ENCODE measurements around the gene CCNH. TPM values are rescaled to one million over a fixed set of nuclear protein-coding genes. Genes with fewer than 3 reads are reported as not detected.

Gene CCNH
- polyA plus RNA-seq (2013, experiment 1 of 2), result 50.0 TPM
- polyA plus RNA-seq (2013, experiment 2 of 2), result 53.5 TPM

GRCh38 chr5:87412630-87413342 is at the start of gene CCNH:
Gene CCNH (minus strand): TSS chr5:87412930. CDS start chr5:87412794, 136 bp downstream.
- Histone ChIP-seq H3K36me3 (ENCODE audit: control insufficient read depth, insufficient read depth, low read length) (peaks cover 24% of the 10 kb centered on the region), H3K27ac (ENCODE audit: low read depth, low read length, severe bottlenecking) (peak within 1 kb of the TSS; percentile 94), H3K4me3 (ENCODE audit: extremely low read depth, insufficient read depth, low read length, poor library complexity, severe bottlenecking) (peak within 1 kb of the TSS; percentile 95), H3K4me1 (ENCODE audit: control insufficient read depth, insufficient read depth, low read length, poor library complexity, severe bottlenecking) (no peaks in the 10 kb centered on the region), H3K9me3 (ENCODE audit: control insufficient read depth, low read length) (no peaks in the 10 kb centered on the region)
- WGBS, 2 experiments (ENCODE audit: insufficient coverage in 2 of 2), result 1 to 2% methylated on average over 38 to 46 of the region's 46 CpGs

DNA sequence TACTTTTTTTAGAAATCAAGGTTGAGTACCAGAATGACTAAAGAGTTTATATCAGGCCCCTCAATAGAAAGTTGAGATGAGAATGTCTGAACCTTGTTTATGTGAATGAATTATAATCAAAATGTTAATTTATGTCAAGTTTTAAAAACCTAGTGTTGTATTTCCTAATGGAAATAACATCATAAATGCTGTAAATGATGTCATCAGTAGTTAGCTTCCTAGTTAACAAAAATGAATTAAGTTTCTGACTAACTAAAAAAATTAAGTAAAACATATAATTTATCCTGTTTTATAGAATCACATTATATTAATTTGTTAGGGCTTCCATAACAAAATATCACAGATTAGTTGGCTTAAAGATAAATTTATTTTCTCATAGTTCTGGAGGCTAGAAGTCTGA is 45.0 kb upstream of the CCNH start:
- Histone ChIP-seq H3K9me3 (ENCODE audit: control insufficient read depth, low read length) (peaks cover 6% of the 10 kb centered on the region), H3K36me3 (ENCODE audit: control insufficient read depth, insufficient read depth, low read length) (no peaks in the 10 kb centered on the region), H3K4me3 (ENCODE audit: extremely low read depth, insufficient read depth, low read length, poor library complexity, severe bottlenecking) (no peak overlapping the region), H3K4me1 (ENCODE audit: control insufficient read depth, insufficient read depth, low read length, poor library complexity, severe bottlenecking) (no peaks in the 10 kb centered on the region), H3K27ac (ENCODE audit: low read depth, low read length, severe bottlenecking) (no peak overlapping the region)

DNA sequence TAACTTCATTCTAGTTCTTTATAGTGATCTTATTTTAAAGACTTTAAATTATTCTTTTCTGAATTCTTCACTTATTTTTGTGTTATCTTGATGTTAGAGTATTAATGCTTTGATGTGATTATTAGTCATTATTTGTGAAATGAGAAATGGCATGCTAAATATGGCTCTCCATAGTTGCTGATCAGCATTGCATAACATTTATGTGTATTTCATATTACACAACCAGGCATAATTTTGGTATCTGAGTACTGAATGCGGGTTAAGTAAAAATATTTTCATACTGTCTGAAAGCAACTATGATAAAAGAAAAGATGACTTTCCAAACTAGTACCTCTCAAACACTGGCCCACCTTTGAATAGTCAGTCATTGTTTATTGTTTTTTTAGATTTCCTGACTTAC is 41.1 kb upstream of the CCNH start:
- Histone ChIP-seq H3K27ac (ENCODE audit: low read depth, low read length, severe bottlenecking) (no peak overlapping the region), H3K9me3 (ENCODE audit: control insufficient read depth, low read length) (no peaks in the 10 kb centered on the region), H3K4me3 (ENCODE audit: extremely low read depth, insufficient read depth, low read length, poor library complexity, severe bottlenecking) (no peak overlapping the region), H3K36me3 (ENCODE audit: control insufficient read depth, insufficient read depth, low read length) (no peaks in the 10 kb centered on the region), H3K4me1 (ENCODE audit: control insufficient read depth, insufficient read depth, low read length, poor library complexity, severe bottlenecking) (no peaks in the 10 kb centered on the region)
- no CpG with 5 or more reads among the region's 1 CpG for WGBS, 2 experiments (ENCODE audit: insufficient coverage in 2 of 2)

DNA sequence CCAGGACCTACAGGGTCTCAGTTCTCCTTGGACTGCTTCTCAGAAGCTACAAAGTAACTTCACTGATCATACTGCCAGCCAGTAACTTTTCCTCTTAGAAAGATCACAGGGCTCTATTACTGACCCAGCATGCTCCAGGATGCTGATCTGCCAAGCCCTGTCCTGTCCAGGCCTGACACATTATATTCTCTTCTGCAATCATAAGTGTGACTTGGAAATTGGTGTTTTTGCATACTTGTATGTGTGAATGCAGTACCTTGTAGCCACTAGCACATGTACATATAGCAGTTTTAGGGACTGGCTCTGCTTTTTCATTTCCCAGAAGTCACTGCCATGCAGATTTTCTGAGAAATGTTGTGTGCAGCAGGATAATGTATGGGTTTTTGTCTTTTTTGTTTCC is 40.1 kb upstream of the CCNH start:
- no peaks in the 10 kb centered on the region for H3K36me3 ChIP-seq (ENCODE audit: control insufficient read depth, insufficient read depth, low read length)
- no peaks in the 10 kb centered on the region for H3K4me1 ChIP-seq (ENCODE audit: control insufficient read depth, insufficient read depth, low read length, poor library complexity, severe bottlenecking)
- H3K9me3 ChIP-seq (ENCODE audit: control insufficient read depth, low read length), result no peaks in the 10 kb centered on the region
- H3K27ac ChIP-seq (ENCODE audit: low read depth, low read length, severe bottlenecking), result no peak overlapping the region
- no peak overlapping the region for H3K4me3 ChIP-seq (ENCODE audit: extremely low read depth, insufficient read depth, low read length, poor library complexity, severe bottlenecking)

DNA sequence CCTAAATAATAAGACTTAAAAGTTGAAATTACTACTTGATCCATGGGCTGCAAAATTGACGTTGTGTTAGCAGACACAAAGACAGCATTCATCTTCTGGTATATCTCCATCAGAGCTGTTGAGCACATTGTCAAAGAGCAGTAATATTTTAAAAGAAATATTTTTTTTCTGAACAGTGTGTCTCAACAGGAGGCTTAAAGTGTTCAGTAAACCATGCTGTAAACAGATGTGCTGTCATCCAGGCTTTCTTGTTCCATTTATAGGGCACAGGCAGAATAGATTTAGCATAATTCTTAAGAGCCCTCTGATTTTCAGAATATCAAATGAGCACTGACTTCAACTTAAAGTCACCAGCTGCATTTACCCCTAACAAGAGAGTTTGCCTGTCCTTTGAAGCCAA is 29.7 kb upstream of the CCNH start:
- no CpG with 5 or more reads among the region's 1 CpG for WGBS, 2 experiments (ENCODE audit: insufficient coverage in 2 of 2)
- Histone ChIP-seq H3K9me3 (ENCODE audit: control insufficient read depth, low read length) (no peaks in the 10 kb centered on the region), H3K4me1 (ENCODE audit: control insufficient read depth, insufficient read depth, low read length, poor library complexity, severe bottlenecking) (no peaks in the 10 kb centered on the region)

GRCh38 chr5:87438231-87438630 is 25.5 kb upstream of the CCNH start:
- no peaks in the 10 kb centered on the region for H3K9me3 ChIP-seq (ENCODE audit: control insufficient read depth, low read length)
- no peak overlapping the region for H3K4me3 ChIP-seq (ENCODE audit: extremely low read depth, insufficient read depth, low read length, poor library complexity, severe bottlenecking)
- no CpG with 5 or more reads among the region's 2 CpGs for WGBS, 2 experiments (ENCODE audit: insufficient coverage in 2 of 2)
- no peaks in the 10 kb centered on the region for H3K4me1 ChIP-seq (ENCODE audit: control insufficient read depth, insufficient read depth, low read length, poor library complexity, severe bottlenecking)
- no peaks in the 10 kb centered on the region for H3K36me3 ChIP-seq (ENCODE audit: control insufficient read depth, insufficient read depth, low read length)
- no peak overlapping the region for H3K27ac ChIP-seq (ENCODE audit: low read depth, low read length, severe bottlenecking)

More for the DNA sequence above, 29.7 kb upstream of the CCNH start:
- Histone ChIP-seq H3K36me3 (ENCODE audit: control insufficient read depth, insufficient read depth, low read length) (no peaks in the 10 kb centered on the region), H3K4me3 (ENCODE audit: extremely low read depth, insufficient read depth, low read length, poor library complexity, severe bottlenecking) (no peak overlapping the region), H3K27ac (ENCODE audit: low read depth, low read length, severe bottlenecking) (no peak overlapping the region)

DNA sequence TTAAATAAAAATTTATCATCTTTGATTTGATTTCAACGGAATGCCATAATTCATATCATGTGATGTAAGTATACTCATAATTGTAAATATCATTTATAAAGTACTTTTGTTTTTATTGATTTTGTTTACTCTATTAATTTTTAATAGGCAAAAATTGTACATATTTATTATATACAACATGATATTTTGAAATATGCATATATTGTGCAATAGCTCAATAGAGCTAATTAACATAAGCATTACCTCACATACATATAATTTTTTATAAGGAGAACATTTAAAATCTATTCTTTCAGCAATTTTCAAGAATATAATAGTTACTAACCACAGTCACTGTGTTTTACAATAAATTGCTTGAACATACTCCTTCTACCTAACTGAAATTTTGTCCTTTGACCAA is 25.0 kb upstream of the CCNH start:
- Histone ChIP-seq H3K4me1 (ENCODE audit: control insufficient read depth, insufficient read depth, low read length, poor library complexity, severe bottlenecking) (no peaks in the 10 kb centered on the region), H3K36me3 (ENCODE audit: control insufficient read depth, insufficient read depth, low read length) (no peaks in the 10 kb centered on the region), H3K4me3 (ENCODE audit: extremely low read depth, insufficient read depth, low read length, poor library complexity, severe bottlenecking) (no peak overlapping the region), H3K9me3 (ENCODE audit: control insufficient read depth, low read length) (no peaks in the 10 kb centered on the region), H3K27ac (ENCODE audit: low read depth, low read length, severe bottlenecking) (no peak overlapping the region)
- no CpG with 5 or more reads among the region's 1 CpG for WGBS, 2 experiments (ENCODE audit: insufficient coverage in 2 of 2)

DNA sequence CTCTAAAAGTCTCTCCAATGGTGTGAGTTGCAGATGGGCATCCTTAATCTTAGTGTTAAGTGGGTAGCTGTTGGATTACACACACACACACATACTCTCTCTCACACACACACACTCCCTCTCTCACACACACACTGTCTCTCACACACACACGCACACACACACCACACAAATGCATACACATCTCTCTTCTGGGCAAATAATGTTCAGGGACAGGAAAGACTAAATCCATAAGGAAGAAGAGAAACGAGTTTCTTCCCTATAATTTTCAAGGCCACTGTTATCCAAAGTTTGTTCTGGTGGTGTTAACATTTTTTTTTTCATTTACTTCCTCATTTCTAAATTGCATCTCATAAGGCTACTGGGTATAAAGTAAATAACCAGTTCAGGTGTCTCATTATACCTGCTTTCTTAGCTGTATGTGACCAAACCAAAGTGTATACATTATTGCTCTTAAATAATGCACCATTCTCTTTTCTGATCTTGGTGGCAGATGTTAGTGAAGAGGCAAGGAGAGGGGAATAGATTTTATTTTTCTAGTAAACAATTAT is 22.5 kb upstream of the CCNH start:
- Histone ChIP-seq H3K27ac (ENCODE audit: low read depth, low read length, severe bottlenecking) (no peak overlapping the region), H3K36me3 (ENCODE audit: control insufficient read depth, insufficient read depth, low read length) (no peaks in the 10 kb centered on the region), H3K9me3 (ENCODE audit: control insufficient read depth, low read length) (no peaks in the 10 kb centered on the region), H3K4me3 (ENCODE audit: extremely low read depth, insufficient read depth, low read length, poor library complexity, severe bottlenecking) (no peak overlapping the region), H3K4me1 (ENCODE audit: control insufficient read depth, insufficient read depth, low read length, poor library complexity, severe bottlenecking) (no peaks in the 10 kb centered on the region)
- 100% methylated on average over 1 of the region's 2 CpGs; no CpG with 5 or more reads in 1 of the 2 experiments for WGBS, 2 experiments (ENCODE audit: insufficient coverage in 2 of 2)

DNA sequence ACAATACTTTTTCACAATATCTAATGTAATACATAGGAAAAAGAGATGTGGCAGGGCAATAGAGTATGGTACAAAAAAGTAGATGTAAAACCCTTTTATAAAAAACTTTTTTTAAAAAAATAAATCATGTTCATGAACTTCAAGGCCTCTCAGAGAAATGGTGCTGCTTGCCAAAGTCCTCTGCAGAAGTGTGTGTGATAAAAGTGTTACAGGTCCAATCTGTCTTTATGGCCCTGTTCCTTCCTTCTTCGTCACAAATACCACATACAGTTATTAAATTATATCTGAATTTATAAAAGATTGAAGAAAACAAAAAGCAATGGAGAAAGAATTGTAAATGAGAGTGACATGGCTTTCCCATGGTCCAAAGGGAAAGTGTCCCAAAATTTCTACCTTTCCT is 21.7 kb upstream of the CCNH start:
- no CpG with 5 or more reads among the region's 1 CpG for WGBS, 2 experiments (ENCODE audit: insufficient coverage in 2 of 2)
- H3K36me3 ChIP-seq (ENCODE audit: control insufficient read depth, insufficient read depth, low read length), result no peaks in the 10 kb centered on the region
- no peak overlapping the region for H3K27ac ChIP-seq (ENCODE audit: low read depth, low read length, severe bottlenecking)

DNA sequence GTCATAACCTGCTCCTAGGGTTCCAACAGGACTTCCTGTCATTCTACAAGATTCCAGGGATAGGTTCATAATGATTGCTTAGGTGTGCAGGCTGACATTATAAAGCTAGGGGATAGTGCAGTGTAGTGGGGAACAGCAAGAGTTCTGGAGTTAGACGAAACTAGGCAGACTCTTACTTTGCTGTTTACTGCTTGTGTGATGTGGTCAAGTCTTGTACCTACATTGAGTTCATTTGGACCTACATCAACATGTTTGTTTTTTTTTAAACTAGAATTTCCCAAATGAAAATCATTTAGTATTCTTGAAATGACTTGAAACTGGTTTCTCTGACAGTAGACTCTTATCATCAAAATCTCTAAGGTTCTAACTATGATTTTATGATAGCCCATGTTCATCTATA is 21.2 kb upstream of the CCNH start:
- H3K9me3 ChIP-seq (ENCODE audit: control insufficient read depth, low read length), result no peaks in the 10 kb centered on the region
- no peaks in the 10 kb centered on the region for H3K36me3 ChIP-seq (ENCODE audit: control insufficient read depth, insufficient read depth, low read length)
- no peaks in the 10 kb centered on the region for H3K4me1 ChIP-seq (ENCODE audit: control insufficient read depth, insufficient read depth, low read length, poor library complexity, severe bottlenecking)
- H3K4me3 ChIP-seq (ENCODE audit: extremely low read depth, insufficient read depth, low read length, poor library complexity, severe bottlenecking), result no peak overlapping the region
- 83% methylated on average over 1 of the region's 1 CpG; no CpG with 5 or more reads in 1 of the 2 experiments for WGBS, 2 experiments (ENCODE audit: insufficient coverage in 2 of 2)
- no peak overlapping the region for H3K27ac ChIP-seq (ENCODE audit: low read depth, low read length, severe bottlenecking)

More for the DNA sequence above, 21.7 kb upstream of the CCNH start:
- no peaks in the 10 kb centered on the region for H3K4me1 ChIP-seq (ENCODE audit: control insufficient read depth, insufficient read depth, low read length, poor library complexity, severe bottlenecking)
- no peaks in the 10 kb centered on the region for H3K9me3 ChIP-seq (ENCODE audit: control insufficient read depth, low read length)
- H3K4me3 ChIP-seq (ENCODE audit: extremely low read depth, insufficient read depth, low read length, poor library complexity, severe bottlenecking), result no peak overlapping the region

DNA sequence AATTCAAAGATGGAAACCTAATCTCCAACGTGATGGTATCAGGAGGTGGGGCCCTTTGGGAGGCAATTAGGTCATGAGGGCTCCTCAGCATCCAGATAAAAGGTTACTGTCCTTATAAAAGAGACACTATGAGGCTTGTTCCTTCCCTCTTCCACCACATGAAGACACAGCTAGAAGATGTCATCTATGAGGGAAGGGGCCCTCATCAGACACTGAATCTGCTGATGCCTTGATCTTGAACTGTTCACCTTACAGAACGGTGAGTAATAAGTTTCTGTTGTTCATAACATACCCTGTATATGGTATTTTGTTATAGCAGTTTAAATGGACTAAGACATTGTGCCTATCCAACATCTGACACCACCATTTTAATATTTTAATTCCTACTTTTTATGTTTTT is 19.7 kb upstream of the CCNH start:
- no peaks in the 10 kb centered on the region for H3K36me3 ChIP-seq (ENCODE audit: control insufficient read depth, insufficient read depth, low read length)
- no peaks in the 10 kb centered on the region for H3K9me3 ChIP-seq (ENCODE audit: control insufficient read depth, low read length)
- no peak overlapping the region for H3K27ac ChIP-seq (ENCODE audit: low read depth, low read length, severe bottlenecking)
- 60% methylated on average over 1 of the region's 2 CpGs; no CpG with 5 or more reads in 1 of the 2 experiments for WGBS, 2 experiments (ENCODE audit: insufficient coverage in 2 of 2)
- H3K4me1 ChIP-seq (ENCODE audit: control insufficient read depth, insufficient read depth, low read length, poor library complexity, severe bottlenecking), result no peaks in the 10 kb centered on the region
- no peak overlapping the region for H3K4me3 ChIP-seq (ENCODE audit: extremely low read depth, insufficient read depth, low read length, poor library complexity, severe bottlenecking)
